Sigmoid colon (tissue), 4 donors: Measurements from ENCODE around the gene EFCAB7.
"Not testable (repeated sequence)": the region's sequence is repeated elsewhere in the genome, so short reads cannot be mapped to it uniquely, and the experiment has no call there.

ENCODE experiments used
- EP300 ChIP-seq, 4 donors: sonication (generic); formaldehyde crosslinking; IDR thresholded peaks; one replicate each; pipeline ENCODE4 v1.6.1; 2017; ENCODE audit warnings: antibody characterized with exemption in 4 of 4
- TF ChIP-seq, protein P1 (sequence below), 4 experiments: fragments of 450-650 bp in 3 of 4; fragments of 200-600 bp in 1 of 4; IDR thresholded peaks; one replicate each; pipeline ENCODE4 v1.5.1; 2016 to 2019; ENCODE audit warnings: antibody characterized with exemption in 4 of 4, mild to moderate bottlenecking in 3 of 4, moderate library complexity in 2 of 4

DNA sequence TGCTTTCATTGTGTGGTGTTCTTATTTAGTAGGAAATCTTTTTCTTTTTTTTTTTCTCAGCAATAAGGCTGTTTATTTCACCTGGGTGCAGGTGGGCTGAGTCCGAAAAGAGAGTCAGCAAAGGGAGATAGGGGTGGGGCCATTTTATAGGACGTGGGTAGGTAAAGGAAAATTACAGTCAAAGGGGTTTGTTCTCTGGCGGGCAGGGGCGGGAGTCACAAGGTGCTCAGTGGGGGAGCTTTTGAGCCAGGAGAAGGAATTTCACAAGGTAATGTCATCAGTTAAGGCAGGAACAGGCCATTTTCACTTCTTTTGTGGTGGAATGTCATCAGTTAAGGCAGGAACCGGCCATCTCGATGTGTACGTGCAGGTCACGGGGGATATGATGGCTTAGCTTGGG, 49.4 kb downstream of the EFCAB7 start:
- not testable (repeated sequence) for TF ChIP-seq EP300 (IDR thresholded peaks at IDR 0.05)
- TF ChIP-seq, protein P1, sequence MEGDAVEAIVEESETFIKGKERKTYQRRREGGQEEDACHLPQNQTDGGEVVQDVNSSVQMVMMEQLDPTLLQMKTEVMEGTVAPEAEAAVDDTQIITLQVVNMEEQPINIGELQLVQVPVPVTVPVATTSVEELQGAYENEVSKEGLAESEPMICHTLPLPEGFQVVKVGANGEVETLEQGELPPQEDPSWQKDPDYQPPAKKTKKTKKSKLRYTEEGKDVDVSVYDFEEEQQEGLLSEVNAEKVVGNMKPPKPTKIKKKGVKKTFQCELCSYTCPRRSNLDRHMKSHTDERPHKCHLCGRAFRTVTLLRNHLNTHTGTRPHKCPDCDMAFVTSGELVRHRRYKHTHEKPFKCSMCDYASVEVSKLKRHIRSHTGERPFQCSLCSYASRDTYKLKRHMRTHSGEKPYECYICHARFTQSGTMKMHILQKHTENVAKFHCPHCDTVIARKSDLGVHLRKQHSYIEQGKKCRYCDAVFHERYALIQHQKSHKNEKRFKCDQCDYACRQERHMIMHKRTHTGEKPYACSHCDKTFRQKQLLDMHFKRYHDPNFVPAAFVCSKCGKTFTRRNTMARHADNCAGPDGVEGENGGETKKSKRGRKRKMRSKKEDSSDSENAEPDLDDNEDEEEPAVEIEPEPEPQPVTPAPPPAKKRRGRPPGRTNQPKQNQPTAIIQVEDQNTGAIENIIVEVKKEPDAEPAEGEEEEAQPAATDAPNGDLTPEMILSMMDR (IDR thresholded peaks at IDR 0.05), result not testable (repeated sequence)
